ENCODE results near the gene KIF26A. TPM values are rescaled to one million over a fixed set of nuclear protein-coding genes. Genes with fewer than 3 reads are reported as not detected.

The KIF26A gene
- total RNA-seq, 1 donor from 2014 or later = 32.6 TPM

DNA sequence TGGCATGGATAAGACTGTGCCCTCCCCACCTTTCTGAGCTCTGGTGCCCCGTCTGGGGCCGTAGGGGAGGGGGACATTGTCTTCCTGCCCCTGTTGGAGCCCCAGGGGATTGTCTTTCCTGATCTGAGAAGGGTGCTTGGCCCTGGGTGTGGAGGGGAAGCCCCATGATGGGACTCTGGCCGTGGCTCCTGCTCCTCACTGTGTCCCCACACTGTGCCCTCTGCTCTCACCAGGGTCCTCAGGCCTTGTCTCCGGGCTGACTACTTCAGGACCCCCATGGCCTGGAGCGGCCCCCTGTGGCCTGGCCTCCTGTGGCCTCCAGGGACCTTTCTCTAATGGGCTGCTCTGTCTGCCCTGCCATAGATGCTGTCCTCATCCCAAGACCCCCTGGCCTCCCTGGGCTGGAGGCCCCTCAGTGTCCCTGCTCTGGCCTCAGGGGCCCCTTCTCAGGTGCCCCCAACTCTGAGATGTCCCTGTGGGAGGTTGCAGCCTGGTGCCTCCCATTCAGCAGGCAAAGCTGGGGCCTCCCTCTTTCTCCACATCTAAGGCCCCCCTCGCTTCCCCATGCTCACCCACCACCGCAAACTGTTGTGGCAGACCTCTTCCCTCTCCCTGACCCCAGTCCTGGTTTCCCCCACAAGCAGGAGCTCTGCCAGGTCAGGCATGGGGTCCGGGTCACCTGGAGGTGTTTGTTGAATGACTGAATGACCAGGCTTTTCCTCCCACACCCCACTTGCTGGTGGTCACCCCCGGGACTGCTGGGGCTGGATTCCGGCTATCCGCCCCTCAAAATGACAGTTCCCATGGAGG, 4.0 kb downstream of the KIF26A start:
- peak in 1 of 2 donors; percentile 52 for DNase-seq (ENCODE audit: low spot score in 2 of 2)
- Histone ChIP-seq H3K4me3 (no peak overlapping the region), H3K27ac (no peak overlapping the region), H3K36me3 (no peaks in the 10 kb centered on the region), H3K9me3 (no peaks in the 10 kb centered on the region), H3K27me3 (peaks cover 1% of the 10 kb centered on the region), H3K4me1 (peaks cover 8 to 9% of the 10 kb centered on the region in 2 donors)
- intact Hi-C loops (cut with DNase I) = no loop called here
- no peak for TF ChIP-seq CTCF (IDR thresholded peaks at IDR 0.05)

DNA sequence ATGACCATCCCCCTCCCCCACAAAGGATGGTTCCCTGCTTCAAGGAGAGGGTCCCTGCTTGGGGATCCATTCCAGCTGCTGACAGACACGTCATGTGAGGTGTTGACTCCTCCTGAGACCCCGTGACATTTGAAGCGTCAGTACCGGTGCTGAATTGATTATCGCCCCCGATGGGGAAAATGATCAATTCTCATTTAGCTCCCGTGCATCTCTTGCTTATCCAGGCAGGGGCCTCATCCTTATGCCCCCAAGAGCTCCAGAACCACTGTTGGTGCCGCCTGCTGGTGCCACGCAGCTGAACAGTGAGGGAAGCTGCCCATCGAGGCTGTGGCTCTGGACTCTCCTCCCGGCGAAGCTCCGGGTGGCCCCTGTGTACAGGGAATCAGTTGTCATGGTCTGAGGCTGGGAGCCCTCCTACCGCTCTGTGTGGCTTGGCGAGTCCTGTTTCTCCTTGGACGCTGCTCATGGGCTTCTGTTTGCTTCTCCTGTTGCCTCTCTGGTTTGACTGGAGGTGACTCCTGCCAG, 4.6 kb downstream of the KIF26A start:
- no peak for TF ChIP-seq CTCF (IDR thresholded peaks at IDR 0.05)
- DNase-seq (ENCODE audit: low spot score in 2 of 2) = peak in 1 of 2 donors; percentile 40
- Histone ChIP-seq H3K27me3 (no peaks in the 10 kb centered on the region), H3K4me3 (no peak overlapping the region), H3K9me3 (no peaks in the 10 kb centered on the region), H3K36me3 (no peaks in the 10 kb centered on the region), H3K27ac (no peak overlapping the region), H3K4me1 (peaks cover 1 to 3% of the 10 kb centered on the region in 2 donors)
- intact Hi-C loops (cut with DNase I) = no loop called here

DNA sequence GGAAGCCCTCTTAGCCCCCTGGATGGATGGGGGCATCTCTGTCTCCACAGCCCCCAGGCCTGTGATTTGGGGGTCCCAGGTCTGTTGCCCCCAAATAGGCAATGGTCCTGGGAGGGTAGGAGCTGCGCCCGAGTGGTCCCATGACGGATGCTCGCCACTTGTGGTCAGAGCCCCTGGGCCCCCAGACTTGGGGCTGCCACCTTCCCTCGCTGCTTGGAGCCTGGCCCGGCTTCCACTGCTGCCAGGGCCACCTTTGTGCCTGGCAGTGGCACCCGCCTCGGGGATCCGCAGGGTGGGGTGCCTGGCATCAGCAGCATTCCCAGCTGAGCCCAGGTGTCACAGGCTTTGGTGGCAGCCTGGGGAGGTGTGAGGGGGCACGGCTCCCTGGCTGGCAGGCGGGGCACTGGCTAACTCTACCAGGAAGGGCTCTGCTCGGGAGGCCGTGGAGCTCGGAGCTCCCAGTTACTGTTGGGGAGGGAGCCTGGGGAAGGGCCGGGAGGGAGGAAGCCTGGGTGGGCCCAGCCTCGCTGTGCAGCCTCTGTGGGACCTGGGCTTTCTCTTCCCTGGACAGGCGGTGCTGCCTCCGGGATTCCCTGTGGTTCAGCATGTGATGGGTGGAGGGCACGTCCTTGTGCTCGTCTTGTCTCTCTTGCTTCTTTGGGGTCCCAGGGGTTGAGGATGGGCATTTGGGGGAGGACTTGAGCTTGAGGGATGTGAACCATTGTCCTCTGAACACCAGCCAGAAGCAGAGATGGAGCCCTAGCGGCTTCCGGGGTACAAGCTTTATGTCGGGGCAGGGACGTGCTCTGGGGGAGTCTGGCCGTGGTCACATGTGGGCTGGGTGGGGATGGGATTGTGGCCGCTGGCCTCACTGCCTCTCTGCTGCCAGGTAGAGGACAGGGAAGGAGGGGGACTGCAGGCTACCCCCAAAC, 5.4 kb downstream of the KIF26A start:
- Histone ChIP-seq H3K27ac (no peak overlapping the region), H3K4me3 (no peak overlapping the region), H3K9me3 (no peaks in the 10 kb centered on the region), H3K27me3 (no peaks in the 10 kb centered on the region), H3K36me3 (no peaks in the 10 kb centered on the region), H3K4me1 (no peaks in the 10 kb centered on the region)
- no peak for TF ChIP-seq CTCF (IDR thresholded peaks at IDR 0.05)
- peak in 1 of 2 donors; percentile 53 for DNase-seq (ENCODE audit: low spot score in 2 of 2)
- intact Hi-C loops (cut with DNase I) = no loop called here

DNA sequence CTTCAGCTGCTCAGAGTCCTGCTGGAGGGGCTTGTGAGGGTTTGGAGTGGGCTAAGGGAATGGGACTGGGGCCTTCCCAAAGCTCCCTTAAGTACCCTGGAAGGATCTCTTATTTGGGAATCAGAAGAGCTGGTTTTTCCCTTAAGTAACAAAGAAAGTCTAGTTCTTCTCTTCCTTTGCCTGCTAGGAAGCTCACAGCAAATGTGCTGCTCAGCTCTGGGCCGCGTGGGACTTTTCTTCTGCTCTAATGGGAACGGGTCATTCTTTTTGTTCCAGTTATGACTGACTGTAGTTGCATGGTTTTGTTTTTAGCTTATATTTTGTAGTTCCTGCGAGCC, 6.0 kb downstream of the KIF26A start:
- DNase-seq (ENCODE audit: low spot score in 2 of 2) = no peak
- no peak overlapping the region for H3K4me3 ChIP-seq
- no peak for TF ChIP-seq CTCF (IDR thresholded peaks at IDR 0.05)
- no peaks in the 10 kb centered on the region for H3K27me3 ChIP-seq
- H3K27ac ChIP-seq = no peak overlapping the region
- no peaks in the 10 kb centered on the region for H3K36me3 ChIP-seq
- intact Hi-C loops (cut with DNase I) = no loop called here
- no peaks in the 10 kb centered on the region for H3K9me3 ChIP-seq
- no peaks in the 10 kb centered on the region for H3K4me1 ChIP-seq

DNA sequence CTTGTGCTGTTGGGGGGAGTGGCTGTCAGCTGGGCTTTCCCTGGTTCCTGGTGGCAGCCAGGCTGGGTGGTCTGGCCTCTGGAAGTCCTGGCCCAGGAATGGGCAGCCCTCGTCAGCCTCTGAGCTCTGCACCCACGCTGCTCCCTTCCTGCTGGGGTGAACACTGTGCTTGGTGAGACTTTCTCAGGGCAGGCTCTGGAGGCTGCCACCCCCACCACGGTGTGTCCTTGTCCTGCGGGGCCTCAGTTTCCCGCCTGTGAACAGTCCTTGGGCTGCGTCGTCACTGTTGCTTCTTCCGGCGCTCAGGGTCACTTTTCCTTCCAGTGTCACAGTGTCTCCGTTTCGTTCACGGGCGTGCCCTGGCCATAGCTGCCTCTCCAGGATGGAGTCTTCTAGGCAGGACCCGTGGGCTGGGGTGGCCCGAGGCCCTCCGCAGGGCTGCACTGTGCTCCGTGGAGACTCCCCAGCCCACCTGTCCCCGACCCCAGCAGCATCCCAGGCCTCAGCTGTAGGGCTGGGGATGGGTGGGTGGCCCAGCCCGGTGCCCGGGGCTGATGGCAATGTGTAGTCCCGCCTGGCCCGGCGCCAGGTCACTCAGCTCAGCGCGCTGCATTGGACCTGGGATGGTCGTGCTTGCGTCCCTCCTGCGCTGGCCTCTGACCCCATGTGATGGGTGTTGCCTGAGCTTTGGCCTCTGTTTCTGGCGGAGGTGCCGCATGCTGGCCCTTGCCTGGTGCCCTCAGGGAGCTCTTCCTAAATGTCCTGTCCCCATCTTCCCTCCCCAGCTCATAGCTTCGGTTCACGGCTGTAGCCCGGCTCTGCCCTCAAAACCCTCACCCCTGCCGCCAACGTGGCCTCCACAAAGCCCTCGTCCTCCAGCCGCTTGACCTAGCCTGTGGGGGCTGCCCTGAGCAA, 6.8 kb downstream of the KIF26A start:
- Histone ChIP-seq H3K36me3 (no peaks in the 10 kb centered on the region), H3K27me3 (no peaks in the 10 kb centered on the region), H3K27ac (no peak overlapping the region), H3K9me3 (no peaks in the 10 kb centered on the region), H3K4me1 (no peaks in the 10 kb centered on the region), H3K4me3 (no peak overlapping the region)
- intact Hi-C loops (cut with DNase I) = no loop called here
- peak in 1 of 2 donors; percentile 58 for DNase-seq (ENCODE audit: low spot score in 2 of 2)
- TF ChIP-seq CTCF (IDR thresholded peaks at IDR 0.05) = no peak
